Small intestine (tissue), 7 donors: ENCODE measurements around the gene ZNF892. TPM values are rescaled to one million over a fixed set of nuclear protein-coding genes. Genes with fewer than 3 reads are reported as not detected.

ENCODE experiments used
- DNase-seq, 2 donors: peaks; one replicate each; pipeline versions ENCODE4 v3.0.0 to v3.0.0-alpha.2; 2013
- FAIRE-seq: peaks from 2 replicates; lab custom pipeline; 2012; peaks lifted over from hg19 to GRCh38; lab: Jason Lieb, UNC
- H3K27ac ChIP-seq, 3 donors: one replicate each; pipeline ENCODE4 v1.5.1; 2013; ENCODE audit warnings: low read length in 2 of 3, mild to moderate bottlenecking in 2 of 3, control low read depth in 1 of 3, inconsistent platforms in 1 of 3, low read depth in 1 of 3, moderate library complexity in 1 of 3
- H3K27me3 ChIP-seq, 3 donors: one replicate each; pipeline ENCODE4 v1.6.1; 2013; ENCODE audit warnings: low read length in 3 of 3, inconsistent platforms in 1 of 3; ENCODE audit not compliant: control insufficient read depth in 3 of 3, insufficient read depth in 3 of 3
- H3K36me3 ChIP-seq, 3 donors: one replicate each; pipeline ENCODE4 v1.6.1; 2013; ENCODE audit warnings: low read length in 3 of 3, inconsistent platforms in 1 of 3, low read depth in 1 of 3, mild to moderate bottlenecking in 1 of 3, moderate library complexity in 1 of 3; ENCODE audit not compliant: control insufficient read depth in 3 of 3, insufficient read depth in 2 of 3
- H3K4me1 ChIP-seq, 3 donors: one replicate each; pipeline ENCODE4 v1.6.1; 2013; ENCODE audit warnings: low read length in 2 of 3, inconsistent platforms in 1 of 3, low read depth in 1 of 3, mild to moderate bottlenecking in 1 of 3, moderate library complexity in 1 of 3; ENCODE audit not compliant: control insufficient read depth in 3 of 3, insufficient read depth in 2 of 3
- H3K4me3 ChIP-seq, 3 donors: one replicate each; pipeline ENCODE4 v1.5.1; 2013; ENCODE audit warnings: low read length in 3 of 3, control low read depth in 1 of 3, inconsistent platforms in 1 of 3, low read depth in 1 of 3, mild to moderate bottlenecking in 1 of 3, moderate library complexity in 1 of 3
- H3K9me3 ChIP-seq, 2 donors: one replicate each; pipeline ENCODE4 v1.6.1; 2013; ENCODE audit warnings: low read depth in 1 of 2, low read length in 1 of 2; ENCODE audit not compliant: control insufficient read depth in 2 of 2, insufficient read depth in 1 of 2
- WGBS, 3 donors: extraction: QIAGEN DNeasy Blood & Tissue Kit; methylation state at CpG; one replicate each; pipeline ENCODE4 v1.1.7; 2013; 5-methylcytosine and 5-hydroxymethylcytosine counted together
- polyA plus RNA-seq, 4 donors: library from polyadenylated mRNA; stranded (reverse) in 3 of 4; unstranded in 1 of 4; fragments of 200-250 nt in 3 of 4; fragments of 120-200 nt in 1 of 4; gene quantifications; one replicate each; pipeline versions ENCODE4 v1.2.1 to v1.2.3, GENCODE V29; 2013
- donor health status: healthy with polysubstance abuse.
- donor health status: control.
- donor health status: control.
- donor health status: Bipolar disorder and iron deficiency.
- donor health status: healthy.

Gene ZNF892
- polyA plus RNA-seq, 4 donors: 0.66 to 1.2 TPM; not detected in 2

- 78 to 86% (median 83%) methylated on average over 4 of the region's 4 CpGs for WGBS, 3 donors
- Histone ChIP-seq H3K4me1 (peaks cover 0 to 4% (median 0%) of the 10 kb centered on the region in 3 donors), H3K4me3 (no peak overlapping the region), H3K27ac (no peak overlapping the region), H3K36me3 (no peaks in the 10 kb centered on the region), H3K27me3 (peaks cover 0 to 3% (median 0%) of the 10 kb centered on the region in 3 donors), H3K9me3 (peaks cover 0 to 3% of the 10 kb centered on the region in 2 donors)
- FAIRE-seq (no peak), DNase-seq (no peak)
Observed at GRCh38 chr2:95203911-95204310, 3.4 kb upstream of the ZNF892 start.

- H3K4me3 ChIP-seq: no peak overlapping the region
- FAIRE-seq (no peak), DNase-seq (no peak)
- peaks cover 0 to 3% (median 0%) of the 10 kb centered on the region in 3 donors for H3K27me3 ChIP-seq
- no peaks in the 10 kb centered on the region for H3K36me3 ChIP-seq
- WGBS, 3 donors: 85 to 93% (median 91%) methylated on average over 2 of the region's 2 CpGs
- H3K4me1 ChIP-seq: peaks cover 0 to 4% (median 0%) of the 10 kb centered on the region in 3 donors
- H3K9me3 ChIP-seq: peaks cover 0 to 7% of the 10 kb centered on the region in 2 donors
- no peak overlapping the region for H3K27ac ChIP-seq
Observed at GRCh38 chr2:95204396-95204795, 2.9 kb upstream of the ZNF892 start.

- FAIRE-seq (no peak), DNase-seq (no peak)
- Histone ChIP-seq H3K9me3 (peaks cover 0 to 12% of the 10 kb centered on the region in 2 donors), H3K36me3 (no peaks in the 10 kb centered on the region), H3K27ac (no peak overlapping the region), H3K4me1 (peaks cover 0 to 4% (median 0%) of the 10 kb centered on the region in 3 donors), H3K27me3 (no peaks in the 10 kb centered on the region), H3K4me3 (no peak overlapping the region)
- WGBS, 3 donors: 42 to 60% (median 52%) methylated on average over 10 of the region's 10 CpGs
Observed at GRCh38 chr2:95206096-95206495, 1.2 kb upstream of the ZNF892 start.

GRCh38 chr2:95208106-95208505, 785 bp downstream of the ZNF892 start:
- Histone ChIP-seq H3K4me1 (peaks cover 0 to 4% (median 0%) of the 10 kb centered on the region in 3 donors), H3K27me3 (no peaks in the 10 kb centered on the region), H3K36me3 (peaks cover 0 to 8% (median 7%) of the 10 kb centered on the region in 3 donors), H3K4me3 (peak overlapping the region in 2 of 3 donors; percentile 67 to 76), H3K9me3 (peaks cover 0 to 26% of the 10 kb centered on the region in 2 donors), H3K27ac (no peak overlapping the region)
- 67 to 78% (median 75%) methylated on average over 6 of the region's 6 CpGs for WGBS, 3 donors
- no peak for FAIRE-seq
- DNase-seq: no peak

DNA sequence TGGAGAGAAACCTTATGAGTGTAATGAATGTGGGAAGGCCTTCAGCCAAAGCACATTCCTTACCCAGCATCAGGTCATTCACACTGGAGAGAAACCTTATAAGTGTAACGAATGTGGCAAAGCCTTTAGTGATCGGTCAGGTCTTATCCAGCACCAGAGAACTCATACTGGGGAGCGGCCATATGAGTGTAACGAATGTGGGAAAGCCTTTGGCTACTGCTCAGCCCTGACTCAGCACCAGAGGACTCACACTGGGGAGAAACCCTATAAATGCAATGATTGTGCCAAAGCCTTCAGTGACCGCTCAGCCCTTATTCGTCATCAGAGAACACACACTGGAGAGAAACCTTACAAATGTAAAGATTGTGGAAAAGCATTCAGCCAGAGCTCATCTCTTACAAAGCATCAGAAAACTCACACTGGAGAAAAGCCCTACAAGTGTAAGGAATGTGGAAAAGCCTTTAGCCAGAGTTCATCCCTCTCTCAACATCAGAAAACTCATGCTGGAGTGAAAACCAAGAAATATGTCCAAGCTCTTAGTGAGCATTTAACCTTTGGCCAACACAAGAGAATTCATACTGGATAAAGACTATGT, 7.8 kb downstream of the ZNF892 start:
- Histone ChIP-seq H3K4me3 (no peak overlapping the region), H3K4me1 (no peaks in the 10 kb centered on the region), H3K36me3 (peaks cover 4 to 23% (median 7%) of the 10 kb centered on the region in 3 donors), H3K27me3 (no peaks in the 10 kb centered on the region), H3K27ac (no peak overlapping the region), H3K9me3 (peaks cover 4 to 61% of the 10 kb centered on the region in 2 donors)
- FAIRE-seq (no peak), DNase-seq (no peak)
- 98 to 99% (median 98%) methylated on average over 6 of the region's 6 CpGs for WGBS, 3 donors

DNA sequence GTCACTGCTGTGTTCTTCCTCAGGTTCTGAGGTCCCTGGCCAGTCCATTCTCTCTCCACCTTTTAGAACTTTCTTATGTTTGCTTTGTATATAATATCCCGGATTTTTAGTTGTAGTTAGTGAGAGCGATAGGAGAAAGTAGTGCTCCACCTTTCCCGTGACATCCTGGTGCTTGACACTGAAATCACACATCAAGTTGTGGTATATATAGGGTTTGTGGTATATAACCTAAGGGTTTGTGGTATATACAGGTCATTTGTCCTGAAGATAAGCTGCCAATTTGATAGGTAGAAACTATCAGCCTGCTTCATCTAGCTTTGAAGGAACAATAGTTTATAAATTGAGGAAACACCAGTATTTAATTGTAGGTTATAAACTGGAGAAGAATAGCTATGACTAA, 13.1 kb downstream of the ZNF892 start:
- H3K27ac ChIP-seq: no peak overlapping the region
- H3K36me3 ChIP-seq: peaks cover 0 to 2% (median 0%) of the 10 kb centered on the region in 3 donors
- no peaks in the 10 kb centered on the region for H3K27me3 ChIP-seq
- DNase-seq: no peak
- no peaks in the 10 kb centered on the region for H3K4me1 ChIP-seq
- no peak for FAIRE-seq
- 93 to 99% (median 98%) methylated on average over 3 of the region's 3 CpGs for WGBS, 3 donors
- H3K9me3 ChIP-seq: peaks cover 2 to 59% of the 10 kb centered on the region in 2 donors
- no peak overlapping the region for H3K4me3 ChIP-seq

DNA sequence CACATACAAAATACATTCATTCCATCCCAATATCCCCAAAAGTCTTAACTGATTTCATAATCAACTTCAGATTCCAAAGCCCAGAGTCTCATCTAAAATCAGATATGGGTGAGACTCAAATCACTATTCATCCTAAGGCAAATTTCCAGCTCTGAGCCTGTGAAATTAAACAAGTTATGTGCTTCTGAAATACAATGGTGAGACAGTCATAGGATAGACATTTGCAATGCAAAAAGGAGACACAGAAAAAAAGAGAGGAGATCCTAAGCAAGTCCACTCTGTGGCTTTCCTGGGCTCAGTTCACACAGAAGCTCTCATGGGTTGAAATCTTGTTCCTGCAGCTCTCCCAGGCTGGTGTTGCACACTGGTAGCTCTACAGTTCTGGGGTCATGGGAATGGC, 18.3 kb downstream of the ZNF892 start:
- no peak for DNase-seq
- no peaks in the 10 kb centered on the region for H3K4me1 ChIP-seq
- no peak overlapping the region for H3K4me3 ChIP-seq
- H3K27me3 ChIP-seq: no peaks in the 10 kb centered on the region
- peaks cover 0 to 2% (median 0%) of the 10 kb centered on the region in 3 donors for H3K36me3 ChIP-seq
- FAIRE-seq: no peak
- no peak overlapping the region for H3K27ac ChIP-seq
- peaks cover 0 to 24% of the 10 kb centered on the region in 2 donors for H3K9me3 ChIP-seq

DNA sequence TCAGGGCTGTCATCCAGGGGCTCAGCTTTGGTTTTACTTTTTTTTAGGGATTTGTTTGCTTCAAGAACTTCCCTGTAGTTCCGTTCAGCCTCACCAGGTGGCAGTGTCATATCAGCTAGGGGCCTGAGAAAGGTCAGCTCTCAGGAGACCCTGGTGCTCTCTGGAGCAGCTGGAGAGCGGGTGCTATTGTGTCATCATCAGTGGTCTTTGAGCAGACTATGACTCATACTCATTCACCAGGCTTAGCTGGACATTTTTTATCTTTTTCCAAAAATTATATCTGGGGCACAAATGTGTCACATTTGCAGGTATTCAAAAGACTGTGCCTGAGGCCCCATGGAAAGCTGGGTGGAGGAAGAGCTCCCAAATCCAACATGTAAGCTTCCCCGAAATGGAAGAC, 24.4 kb downstream of the ZNF892 start:
- no peaks in the 10 kb centered on the region for H3K27me3 ChIP-seq
- FAIRE-seq: no peak

GRCh38 chr2:95232232-95232631, 24.9 kb downstream of the ZNF892 start:
- WGBS, 3 donors: 79 to 90% (median 85%) methylated on average over 1 of the region's 1 CpG
- Histone ChIP-seq H3K36me3 (no peaks in the 10 kb centered on the region), H3K27ac (no peak overlapping the region), H3K27me3 (no peaks in the 10 kb centered on the region), H3K4me3 (no peak overlapping the region), H3K9me3 (no peaks in the 10 kb centered on the region), H3K4me1 (no peaks in the 10 kb centered on the region)
- FAIRE-seq (no peak), DNase-seq (no peak)

More for the DNA sequence above, 24.4 kb downstream of the ZNF892 start:
- 26 to 48% (median 37%) methylated on average over 3 of the region's 3 CpGs for WGBS, 3 donors
- Histone ChIP-seq H3K4me3 (no peak overlapping the region), H3K9me3 (peaks cover 0 to under 1% of the 10 kb centered on the region in 2 donors), H3K27ac (no peak overlapping the region), H3K4me1 (no peaks in the 10 kb centered on the region), H3K36me3 (no peaks in the 10 kb centered on the region)
- peak; percentile 55 to 66 for DNase-seq
